ENCODE data around the gene RPL21.

The RPL21 gene

DNA sequence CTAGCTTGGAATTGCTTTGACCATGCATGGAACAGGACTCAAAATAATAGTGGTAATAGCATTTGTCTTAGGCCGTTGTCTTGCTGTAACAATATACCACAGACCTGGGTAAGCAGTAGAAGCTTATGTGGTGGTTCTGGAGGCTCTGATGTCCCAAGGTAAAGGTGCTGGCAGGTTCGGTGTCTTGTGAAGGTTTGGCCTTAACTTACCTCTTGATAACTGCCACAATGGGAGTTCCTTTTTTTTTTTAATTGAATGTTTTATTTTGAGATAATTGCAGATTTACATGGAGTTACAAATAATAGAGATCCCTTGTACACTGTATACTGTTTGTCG lies 5.8 kb downstream of the RPL21 start:
- 0 out of 2 replicates have a peak, but pooled peaks cover 3% of the 10 kb centered on the region for H3K4me1 ChIP-seq (ENCODE audit: control insufficient read depth, insufficient read depth, low read length)
- POLR2A ChIA-PET = interaction anchor here (0.6 to 3.2 kb wide), 3 partner anchors 13 to 97 kb away, joined by 3 to 8 read pairs (median 4); partner anchors contain the start of gene RASL11A
- TF ChIP-seq ZSCAN23 (tag by site-specific recombination; IDR thresholded peaks at IDR 0.05) (no peak), ZNF660 (tag by site-specific recombination; IDR thresholded peaks at IDR 0.05) (no peak), ZFP3 (tag by site-specific recombination; IDR thresholded peaks at IDR 0.05; ENCODE audit: low read depth) (no peak), SCRT1 (tag by site-specific recombination; IDR thresholded peaks at IDR 0.05; ENCODE audit: borderline replicate concordance) (no peak), ZEB2 (tag by site-specific recombination; IDR thresholded peaks at IDR 0.05) (no peak), BCL6B (tag by site-specific recombination; IDR thresholded peaks at IDR 0.05) (no peak), ZBTB26 (tag by site-specific recombination; optimal IDR thresholded peaks at IDR 0.05) (no peak), SP3 (tag by site-specific recombination; IDR thresholded peaks at IDR 0.05) (no peak), ZNF274 (IDR thresholded peaks at IDR 0.05; ENCODE audit: low read length) (no peak), ZNF274 (tag by site-specific recombination; IDR thresholded peaks at IDR 0.05; ENCODE audit: borderline replicate concordance) (no peak), ZNF747 (tag by site-specific recombination; IDR thresholded peaks at IDR 0.05) (no peak), ZBTB7A (tag by site-specific recombination; IDR thresholded peaks at IDR 0.05; ENCODE audit: low read depth) (no peak), ZNF792 (tag by site-specific recombination; IDR thresholded peaks at IDR 0.05) (no peak), ZNF335 (tag by site-specific recombination; conservative IDR thresholded peaks at IDR 0.05) (no peak)
- TF ChIP-seq, protein P1, sequence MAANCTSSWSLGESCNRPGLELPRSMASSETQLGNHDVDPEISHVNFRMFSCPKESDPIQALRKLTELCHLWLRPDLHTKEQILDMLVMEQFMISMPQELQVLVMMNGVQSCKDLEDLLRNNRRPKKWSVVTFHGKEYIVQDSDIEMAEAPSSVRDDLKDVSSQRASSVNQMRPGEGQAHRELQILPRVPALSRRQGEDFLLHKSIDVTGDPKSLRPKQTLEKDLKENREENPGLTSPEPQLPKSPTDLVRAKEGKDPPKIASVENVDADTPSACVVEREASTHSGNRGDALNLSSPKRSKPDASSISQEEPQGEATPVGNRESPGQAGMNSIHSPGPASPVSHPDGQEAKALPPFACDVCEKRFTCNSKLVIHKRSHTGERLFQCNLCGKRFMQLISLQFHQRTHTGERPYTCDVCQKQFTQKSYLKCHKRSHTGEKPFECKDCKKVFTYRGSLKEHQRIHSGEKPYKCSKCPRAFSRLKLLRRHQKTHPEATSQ (tag by site-specific recombination; IDR thresholded peaks at IDR 0.05) = no peak
- TF ChIP-seq, protein P2, sequence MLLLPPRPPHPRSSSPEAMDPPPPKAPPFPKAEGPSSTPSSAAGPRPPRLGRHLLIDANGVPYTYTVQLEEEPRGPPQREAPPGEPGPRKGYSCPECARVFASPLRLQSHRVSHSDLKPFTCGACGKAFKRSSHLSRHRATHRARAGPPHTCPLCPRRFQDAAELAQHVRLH (tag by site-specific recombination; IDR thresholded peaks at IDR 0.05) = no peak
- CTCF ChIA-PET = interaction anchor here (0.6 to 0.7 kb wide), 2 partner anchors 12 to 78 kb away, joined by 3 read pairs; no protein-coding TSS in a partner anchor
- H3K36me3 ChIP-seq (ENCODE audit: control insufficient read depth in 2 of 2, insufficient read depth in 1 of 2, low read length in 2 of 2) = peaks cover 13 to 91% of the 10 kb centered on the region in 2 experiments; a peak in 2 of 3 replicates
- H3K9me3 ChIP-seq (ENCODE audit: control insufficient read depth, insufficient read depth, low read depth, low read length) = no peaks in the 10 kb centered on the region
- no peak overlapping the region for H3K27ac ChIP-seq (ENCODE audit: extremely low read depth, low read depth, low read length)
- no peak overlapping the region for H3K4me3 ChIP-seq (ENCODE audit: low read depth, low read length)

DNA sequence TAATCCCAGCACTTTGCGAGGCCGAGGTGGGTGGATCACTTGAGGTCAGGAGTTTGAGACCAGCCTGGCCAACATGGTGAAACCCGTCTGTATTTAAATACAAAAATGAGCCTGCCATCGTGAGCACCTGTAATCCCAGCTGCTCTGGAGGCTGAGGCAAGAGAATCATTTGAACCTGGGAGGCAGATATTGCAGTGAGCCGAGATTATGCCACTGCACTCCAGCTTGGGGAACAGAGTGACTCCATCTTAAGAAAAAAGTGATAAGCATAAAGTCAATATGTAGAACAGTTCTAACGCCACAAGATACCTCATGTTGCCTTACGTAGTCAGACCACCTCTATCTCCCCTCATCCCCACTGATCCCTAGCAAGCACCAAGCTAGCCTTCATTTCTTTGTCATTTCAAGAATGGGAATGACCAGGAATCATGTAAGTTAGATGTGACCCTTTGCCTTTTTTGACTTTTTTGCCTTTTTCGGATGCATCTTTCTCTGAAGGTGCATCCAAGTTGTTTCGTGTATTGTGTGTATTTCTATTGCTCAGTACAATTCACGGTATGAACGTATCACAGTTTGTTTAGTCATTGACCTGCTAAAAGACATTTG lies 6.4 kb downstream of the RPL21 start:
- POLR2A ChIA-PET = interaction anchor here (0.6 to 3.2 kb wide), 3 partner anchors 13 to 87 kb away, joined by 4 to 8 read pairs (median 4); partner anchors contain the start of gene RASL11A
- 0 out of 2 replicates have a peak, but pooled peaks cover 3% of the 10 kb centered on the region for H3K4me1 ChIP-seq (ENCODE audit: control insufficient read depth, insufficient read depth, low read length)
- TF ChIP-seq ZNF335 (tag by site-specific recombination; conservative IDR thresholded peaks at IDR 0.05) = no peak
- TF ChIP-seq, protein P3, sequence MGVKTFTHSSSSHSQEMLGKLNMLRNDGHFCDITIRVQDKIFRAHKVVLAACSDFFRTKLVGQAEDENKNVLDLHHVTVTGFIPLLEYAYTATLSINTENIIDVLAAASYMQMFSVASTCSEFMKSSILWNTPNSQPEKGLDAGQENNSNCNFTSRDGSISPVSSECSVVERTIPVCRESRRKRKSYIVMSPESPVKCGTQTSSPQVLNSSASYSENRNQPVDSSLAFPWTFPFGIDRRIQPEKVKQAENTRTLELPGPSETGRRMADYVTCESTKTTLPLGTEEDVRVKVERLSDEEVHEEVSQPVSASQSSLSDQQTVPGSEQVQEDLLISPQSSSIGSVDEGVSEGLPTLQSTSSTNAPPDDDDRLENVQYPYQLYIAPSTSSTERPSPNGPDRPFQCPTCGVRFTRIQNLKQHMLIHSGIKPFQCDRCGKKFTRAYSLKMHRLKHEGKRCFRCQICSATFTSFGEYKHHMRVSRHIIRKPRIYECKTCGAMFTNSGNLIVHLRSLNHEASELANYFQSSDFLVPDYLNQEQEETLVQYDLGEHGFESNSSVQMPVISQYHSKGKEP (tag by site-specific recombination; IDR thresholded peaks at IDR 0.05) = no peak
- no peak for TF ChIP-seq YY1 (tag by site-specific recombination; IDR thresholded peaks at IDR 0.05)
- no peak for TF ChIP-seq BCL11A (tag by site-specific recombination; IDR thresholded peaks at IDR 0.05; ENCODE audit: low read depth)
- no peak for TF ChIP-seq ZNF610 (tag by site-specific recombination; IDR thresholded peaks at IDR 0.05; ENCODE audit: borderline replicate concordance)
- TF ChIP-seq, protein P4, sequence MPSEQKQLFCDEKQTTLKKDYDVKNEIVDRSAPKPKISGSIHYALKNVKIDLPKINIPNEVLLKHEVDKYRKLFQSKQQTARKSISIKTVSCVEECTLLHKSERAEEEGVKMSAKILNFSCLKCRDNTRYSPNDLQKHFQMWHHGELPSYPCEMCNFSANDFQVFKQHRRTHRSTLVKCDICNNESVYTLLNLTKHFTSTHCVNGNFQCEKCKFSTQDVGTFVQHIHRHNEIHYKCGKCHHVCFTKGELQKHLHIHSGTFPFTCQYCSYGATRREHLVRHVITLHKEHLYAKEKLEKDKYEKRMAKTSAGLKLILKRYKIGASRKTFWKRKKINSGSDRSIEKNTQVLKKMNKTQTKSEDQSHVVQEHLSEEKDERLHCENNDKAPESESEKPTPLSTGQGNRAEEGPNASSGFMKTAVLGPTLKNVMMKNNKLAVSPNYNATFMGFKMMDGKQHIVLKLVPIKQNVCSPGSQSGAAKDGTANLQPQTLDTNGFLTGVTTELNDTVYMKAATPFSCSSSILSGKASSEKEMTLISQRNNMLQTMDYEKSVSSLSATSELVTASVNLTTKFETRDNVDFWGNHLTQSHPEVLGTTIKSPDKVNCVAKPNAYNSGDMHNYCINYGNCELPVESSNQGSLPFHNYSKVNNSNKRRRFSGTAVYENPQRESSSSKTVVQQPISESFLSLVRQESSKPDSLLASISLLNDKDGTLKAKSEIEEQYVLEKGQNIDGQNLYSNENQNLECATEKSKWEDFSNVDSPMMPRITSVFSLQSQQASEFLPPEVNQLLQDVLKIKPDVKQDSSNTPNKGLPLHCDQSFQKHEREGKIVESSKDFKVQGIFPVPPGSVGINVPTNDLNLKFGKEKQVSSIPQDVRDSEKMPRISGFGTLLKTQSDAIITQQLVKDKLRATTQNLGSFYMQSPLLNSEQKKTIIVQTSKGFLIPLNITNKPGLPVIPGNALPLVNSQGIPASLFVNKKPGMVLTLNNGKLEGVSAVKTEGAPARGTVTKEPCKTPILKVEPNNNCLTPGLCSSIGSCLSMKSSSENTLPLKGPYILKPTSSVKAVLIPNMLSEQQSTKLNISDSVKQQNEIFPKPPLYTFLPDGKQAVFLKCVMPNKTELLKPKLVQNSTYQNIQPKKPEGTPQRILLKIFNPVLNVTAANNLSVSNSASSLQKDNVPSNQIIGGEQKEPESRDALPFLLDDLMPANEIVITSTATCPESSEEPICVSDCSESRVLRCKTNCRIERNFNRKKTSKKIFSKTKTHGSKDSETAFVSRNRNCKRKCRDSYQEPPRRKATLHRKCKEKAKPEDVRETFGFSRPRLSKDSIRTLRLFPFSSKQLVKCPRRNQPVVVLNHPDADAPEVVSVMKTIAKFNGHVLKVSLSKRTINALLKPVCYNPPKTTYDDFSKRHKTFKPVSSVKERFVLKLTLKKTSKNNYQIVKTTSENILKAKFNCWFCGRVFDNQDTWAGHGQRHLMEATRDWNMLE (tag by site-specific recombination; conservative IDR thresholded peaks at IDR 0.05; ENCODE audit: low read depth) = no peak
- TF ChIP-seq KLF10 (tag by site-specific recombination; IDR thresholded peaks at IDR 0.05) = no peak
- TF ChIP-seq ZNF132 (tag by site-specific recombination; IDR thresholded peaks at IDR 0.05; ENCODE audit: borderline replicate concordance) = no peak
- no peak for TF ChIP-seq ZNF843 (tag by site-specific recombination; IDR thresholded peaks at IDR 0.05)

More for the DNA sequence above, 6.4 kb downstream of the RPL21 start:
- CTCF ChIA-PET = interaction anchor here (0.6 kb wide), 1 partner anchor 79 kb away, joined by 3 read pairs; no protein-coding TSS in a partner anchor
- Histone ChIP-seq H3K36me3 (ENCODE audit: control insufficient read depth in 2 of 2, insufficient read depth in 1 of 2, low read length in 2 of 2) (peaks cover 13 to 85% of the 10 kb centered on the region in 2 experiments; a peak in 2 of 3 replicates), H3K9me3 (ENCODE audit: control insufficient read depth, insufficient read depth, low read depth, low read length) (no peaks in the 10 kb centered on the region), H3K4me3 (ENCODE audit: low read depth, low read length) (no peak overlapping the region), H3K27ac (ENCODE audit: extremely low read depth, low read depth, low read length) (no peak overlapping the region)
